H1 (cell line): ENCODE results near the gene CD248. TPM values are rescaled to one million over a fixed set of nuclear protein-coding genes. Genes with fewer than 3 reads are reported as not detected.
"Not testable (repeated sequence)": the region's sequence is repeated elsewhere in the genome, so short reads cannot be mapped to it uniquely, and the experiment has no call there.

ENCODE experiments used
- CTCF ChIA-PET: fragments of 300-600 bp; sonication (Branson Sonifier 250); formaldehyde crosslinking; loops from one replicate; lab custom pipeline; 2021; ENCODE audit not compliant: partially characterized antibody; lab: Charles Lee
- POLR2A ChIA-PET: fragments of 300-600 bp; sonication (Branson Sonifier 250); formaldehyde crosslinking; loops from one replicate; lab custom pipeline; 2021; ENCODE audit warnings: inconsistent platforms; ENCODE audit not compliant: partially characterized antibody; lab: Charles Lee
- DNase-seq, 2 experiments: peaks; one replicate each; pipeline versions ENCODE4 v3.0.0 to v3.0.0-alpha.2; 2010 to 2022; ENCODE audit warnings: low spot score in 2 of 2, low read depth in 1 of 2, mixed read lengths in 1 of 2
- FAIRE-seq: peaks from 2 replicates; lab custom pipeline; 2011; peaks lifted over from hg19 to GRCh38; lab: Jason Lieb, UNC
- H2AFZ ChIP-seq: 2 replicates; pipeline ENCODE4 v1.8.1; 2012; ENCODE audit warnings: low read length, inconsistent platforms
- H2AK5ac ChIP-seq: 2 replicates; pipeline ENCODE4 v1.6.1; 2013; ENCODE audit warnings: low read depth, low read length
- H2BK120ac ChIP-seq: replicated peaks from 2 replicates; pipeline ENCODE3; 2013; ENCODE audit warnings: low read depth, low read length, inconsistent platforms
- H2BK12ac ChIP-seq: 2 replicates; pipeline ENCODE4 v1.6.1; 2013; ENCODE audit warnings: low read depth, low read length
- H2BK15ac ChIP-seq: 2 replicates; pipeline ENCODE4 v1.6.1; 2013; ENCODE audit warnings: low read length
- H2BK20ac ChIP-seq: 2 replicates; pipeline ENCODE4 v1.6.1; 2013; ENCODE audit warnings: low read length
- H2BK5ac ChIP-seq: 2 replicates; pipeline ENCODE4 v1.6.1; 2013; ENCODE audit warnings: low read depth, low read length
- H3K14ac ChIP-seq: 2 replicates; pipeline ENCODE4 v1.6.1; 2013; ENCODE audit warnings: inconsistent platforms; ENCODE audit not compliant: insufficient read length
- H3K18ac ChIP-seq: 2 replicates; pipeline ENCODE4 v1.6.1; 2013; ENCODE audit warnings: low read length; ENCODE audit errors: extremely low read depth
- H3K23ac ChIP-seq: 2 replicates; pipeline ENCODE4 v1.6.1; 2013; ENCODE audit warnings: inconsistent platforms; ENCODE audit not compliant: insufficient read length
- H3K23me2 ChIP-seq: 2 replicates; pipeline ENCODE4 v1.6.1; 2013; ENCODE audit warnings: low read depth, low read length
- H3K27ac ChIP-seq: 2 replicates; pipeline ENCODE4 v1.6.1; 2011; ENCODE audit warnings: low read depth, low read length, inconsistent platforms
- H3K27me3 ChIP-seq, 4 experiments: replicated peaks in 1 of 4; 1 replicate in 1 of 4; 2 replicates in 3 of 4; pipeline versions ENCODE4 v1.6.1 to v1.8.1; 2011 to 2013; ENCODE audit warnings: low read length in 3 of 4, mild to moderate bottlenecking in 3 of 4, inconsistent platforms in 2 of 4, mixed read lengths in 2 of 4, moderate library complexity in 1 of 4; ENCODE audit not compliant: control insufficient read depth in 3 of 4, insufficient read depth in 3 of 4; ENCODE audit errors: extremely low read depth in 1 of 4
- H3K36me3 ChIP-seq, 4 experiments: 2 replicates each; pipeline versions ENCODE4 v1.6.1 to v1.8.1; 2011 to 2013; ENCODE audit warnings: mild to moderate bottlenecking in 4 of 4, low read length in 3 of 4, moderate library complexity in 2 of 4, control low read depth in 1 of 4, inconsistent platforms in 1 of 4; ENCODE audit not compliant: insufficient read depth in 4 of 4, control insufficient read depth in 2 of 4
- H3K4ac ChIP-seq: replicated peaks from 2 replicates; pipeline ENCODE3; 2013; ENCODE audit warnings: low read length, low read depth, mixed read lengths, inconsistent platforms; ENCODE audit not compliant: insufficient read length
- H3K4me1 ChIP-seq, 4 experiments: replicated peaks in 1 of 4; 1 replicate in 1 of 4; 2 replicates in 3 of 4; pipeline versions ENCODE4 v1.6.1 to v1.8.1; 2011 to 2013; ENCODE audit warnings: low read length in 3 of 4, inconsistent platforms in 2 of 4, mixed read lengths in 1 of 4; ENCODE audit not compliant: insufficient read depth in 4 of 4, control insufficient read depth in 3 of 4
- H3K4me2 ChIP-seq, 2 experiments: 2 replicates each; pipeline versions ENCODE4 v1.6.1 to v1.8.1; 2011 to 2013; ENCODE audit warnings: low read depth in 2 of 2, low read length in 2 of 2, control low read depth in 1 of 2, inconsistent platforms in 1 of 2, mild to moderate bottlenecking in 1 of 2; ENCODE audit not compliant: insufficient read depth in 1 of 2
- H3K4me3 ChIP-seq, 4 experiments: fragments of 200-600, 300-600 bp in 1 of 4; sonication (generic), shearing (Covaris generic), sonication (Bioruptor Twin) in 1 of 4; 2 replicates each; pipeline versions ENCODE4 v1.5.1 to v1.8.1; 2011 to 2016; ENCODE audit warnings: low read length in 4 of 4, low read depth in 3 of 4, control low read depth in 2 of 4, inconsistent platforms in 2 of 4, mild to moderate bottlenecking in 2 of 4, mixed read lengths in 1 of 4, moderate library complexity in 1 of 4; ENCODE audit not compliant: insufficient read depth in 2 of 4; ENCODE audit errors: extremely low read depth in 1 of 4
- H3K56ac ChIP-seq: replicated peaks from 2 replicates; pipeline ENCODE3; 2013; ENCODE audit warnings: low read depth, mild to moderate bottlenecking, mixed read lengths, low read length, inconsistent platforms; ENCODE audit not compliant: insufficient read length
- H3K79me1 ChIP-seq: 2 replicates; pipeline ENCODE4 v1.6.1; 2013; ENCODE audit warnings: low read depth, low read length, control low read depth
- H3K79me2 ChIP-seq, 2 experiments: 2 replicates each; pipeline versions ENCODE4 v1.6.1 to v1.8.1; 2012 to 2013; ENCODE audit warnings: low read length in 2 of 2, mild to moderate bottlenecking in 2 of 2, inconsistent platforms in 1 of 2; ENCODE audit not compliant: insufficient read depth in 2 of 2, control insufficient read depth in 1 of 2
- H3K9ac ChIP-seq, 4 experiments: replicated peaks in 1 of 4; 1 replicate in 1 of 4; 2 replicates in 3 of 4; pipeline versions ENCODE4 v1.6.1 to v1.8.1; 2011 to 2013; ENCODE audit warnings: low read depth in 3 of 4, low read length in 3 of 4, control low read depth in 2 of 4, mild to moderate bottlenecking in 2 of 4, moderate library complexity in 2 of 4, inconsistent platforms in 1 of 4; ENCODE audit errors: extremely low read depth in 1 of 4
- H3K9me3 ChIP-seq, 2 experiments: 2 replicates each; pipeline versions ENCODE4 v1.6.1 to v1.8.1; 2012 to 2013; ENCODE audit warnings: mild to moderate bottlenecking in 2 of 2, moderate library complexity in 2 of 2, control low read depth in 1 of 2, inconsistent platforms in 1 of 2, low read depth in 1 of 2, low read length in 1 of 2, mixed read lengths in 1 of 2; ENCODE audit not compliant: insufficient read depth in 2 of 2
- H4K20me1 ChIP-seq, 2 experiments: replicated peaks in 1 of 2; 2 replicates each; pipeline versions ENCODE3 to v1.8.1; 2011 to 2013; ENCODE audit warnings: inconsistent platforms in 2 of 2, low read length in 2 of 2, mild to moderate bottlenecking in 1 of 2; ENCODE audit not compliant: insufficient read depth in 2 of 2, control insufficient read depth in 1 of 2
- H4K5ac ChIP-seq: 2 replicates; pipeline ENCODE4 v1.6.1; 2013; ENCODE audit warnings: low read length, low read depth, mixed read lengths, inconsistent platforms; ENCODE audit not compliant: insufficient read length
- H4K8ac ChIP-seq: 2 replicates; pipeline ENCODE4 v1.8.0; 2013; ENCODE audit warnings: mild to moderate bottlenecking, moderate library complexity, low read length, inconsistent platforms; ENCODE audit not compliant: insufficient read depth; ENCODE audit errors: extremely low read depth
- H4K91ac ChIP-seq: replicated peaks from 2 replicates; pipeline ENCODE3; 2013; ENCODE audit warnings: low read length, mixed read lengths, inconsistent platforms; ENCODE audit not compliant: insufficient read length
- CHD2 ChIP-seq: IDR thresholded peaks from 2 replicates; pipeline ENCODE4 v1.6.1; 2012; ENCODE audit warnings: low read length, improper control_type of control experiment
- RFX5 ChIP-seq: IDR thresholded peaks from 2 replicates; pipeline ENCODE4 v1.6.1; 2011; ENCODE audit warnings: low read depth, low read length, improper control_type of control experiment, borderline replicate concordance
- SIX5 ChIP-seq: IDR thresholded peaks from 2 replicates; pipeline ENCODE4 v1.6.1; 2011; ENCODE audit warnings: mild to moderate bottlenecking, low read depth, low read length
- SP4 ChIP-seq: IDR thresholded peaks from 2 replicates; pipeline ENCODE4 v1.6.1; 2012; ENCODE audit warnings: low read length, inconsistent platforms
- TAF7 ChIP-seq: optimal IDR thresholded peaks from 2 replicates; pipeline ENCODE3; 2011; ENCODE audit warnings: low read depth, mild to moderate bottlenecking, inconsistent platforms, low read length, moderate library complexity, borderline replicate concordance
- TBP ChIP-seq: IDR thresholded peaks from 2 replicates; pipeline ENCODE4 v1.6.1; 2011; ENCODE audit warnings: low read depth, low read length, improper control_type of control experiment
- WGBS, 2 experiments: shearing (Covaris generic) in 1 of 2; methylation state at CpG; one replicate each; pipeline versions ENCODE4 v1.1.6 to v1.1.7; 2013 to 2015; ENCODE audit warnings: low lambda C conversion rate in 2 of 2, mixed read lengths in 2 of 2, inconsistent platforms in 1 of 2, low coverage in 1 of 2, missing lambda C conversion rate in 1 of 2; ENCODE audit not compliant: insufficient replicate concordance in 2 of 2, insufficient coverage in 1 of 2, insufficient read length in 1 of 2; ENCODE audit errors: extremely low coverage in 1 of 2, missing lambda C conversion rate in 1 of 2; 5-methylcytosine and 5-hydroxymethylcytosine counted together
- polyA plus RNA-seq, 7 experiments: library from polyadenylated mRNA; depleted of rRNA in 3 of 7; stranded (reverse) in 5 of 7; unstranded in 2 of 7; fragments of >200 nt in 5 of 7; fragments of 200-250 nt in 2 of 7; gene quantifications; 1 replicate in 5 of 7; 2 replicates in 1 of 7; 4 replicates in 1 of 7; pipeline versions ENCODE4 v1.2.1 to v1.2.3, GENCODE V29; 2011 to 2013; ENCODE audit warnings: missing spikeins in 2 of 7, mixed read lengths in 2 of 7
- total RNA-seq: library from RNA; stranded (reverse); fragmentation: NEBNext Ultra II Directional; extraction: Animal tissue kit (Norgen Biotek cat#: 25700); gene quantifications from 2 replicates; pipeline ENCODE4 v1.2.1, GENCODE V29; 2021

Gene CD248
- total and polyA plus RNA-seq, 2 of the 8 experiments (the other 6 are each of a cell fraction or from before 2014, with no cell fraction given), result 2.7 to 3.9 TPM

- TF ChIP-seq RFX5 (no peak), SIX5 (no peak), CHD2 (no peak), TBP (no peak), TAF7 (no peak), SP4 (no peak)
- TF ChIP-seq, all 59 proteins: peak for 0
Measured at GRCh38 chr11:66321606-66322005, 4.8 kb upstream of the CD248 start (continued).

- POLR2A ChIA-PET, H2BK12ac ChIP-seq, H3K4ac ChIP-seq, H2BK15ac ChIP-seq, H2BK20ac ChIP-seq, H3K9ac ChIP-seq, H2AK5ac ChIP-seq, H3K9me3 ChIP-seq, H2BK120ac ChIP-seq, H3K4me2 ChIP-seq, H4K8ac ChIP-seq, H3K14ac ChIP-seq, H3K27ac ChIP-seq, H3K18ac ChIP-seq, H3K27me3 ChIP-seq, H2BK5ac ChIP-seq, H3K36me3 ChIP-seq, H3K4me3 ChIP-seq, DNase-seq, H2AFZ ChIP-seq, H4K5ac ChIP-seq, FAIRE-seq, H4K20me1 ChIP-seq, CTCF ChIA-PET, H3K79me1 ChIP-seq, H3K23ac ChIP-seq, H3K23me2 ChIP-seq, H4K91ac ChIP-seq, H3K79me2 ChIP-seq, H3K56ac ChIP-seq: not testable (repeated sequence)
- WGBS, 2 experiments, result 93% methylated on average over 6 of the region's 6 CpGs; no CpG with 5 or more reads in 1 of the 2 experiments
- peaks cover 9 to 25% (median 19%) of the 10 kb centered on the region in 4 experiments for H3K4me1 ChIP-seq
Measured at GRCh38 chr11:66320748-66321147, 3.9 kb upstream of the CD248 start.
